ENCODE data around the gene PKM.

The PKM gene

DNA sequence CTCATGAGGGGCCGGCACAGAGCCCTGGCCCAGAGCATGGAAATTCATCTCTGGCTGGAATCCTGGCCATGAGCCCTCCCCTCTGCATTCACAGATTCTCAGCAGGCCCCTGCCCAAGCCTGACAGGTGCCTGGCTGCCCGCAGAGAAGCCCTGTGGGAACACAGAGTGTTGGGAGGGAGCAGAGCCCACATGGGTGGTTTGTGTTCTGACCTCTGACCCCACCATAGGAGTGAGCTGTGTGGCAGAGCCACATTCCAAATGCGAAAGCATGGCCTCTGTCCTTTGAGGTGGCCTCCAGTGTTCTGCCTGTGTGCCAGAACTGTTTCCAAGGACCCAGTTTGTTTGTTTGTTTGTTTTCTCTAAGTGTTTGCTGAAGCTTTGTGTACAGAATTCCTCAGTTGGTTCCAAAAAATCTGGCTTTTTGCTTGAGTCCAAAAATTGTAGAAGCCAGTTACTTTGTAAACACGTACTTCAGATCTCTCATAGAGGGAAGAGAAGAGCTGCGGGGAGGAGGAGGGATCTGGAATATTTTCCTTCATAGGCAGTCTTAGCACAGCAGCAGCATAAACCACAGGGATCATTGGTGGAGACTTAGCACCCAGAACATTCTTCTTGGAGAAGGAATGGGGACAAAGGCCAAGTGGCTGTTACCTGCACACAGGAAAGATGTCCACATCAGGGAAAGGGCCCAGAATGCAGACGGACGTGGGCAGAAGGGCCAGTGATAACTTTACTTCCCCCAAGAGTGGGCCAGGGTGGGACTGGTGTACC lies 69.4 kb downstream of the PKM start:
- no peaks in the 10 kb centered on the region for H3K4me1 ChIP-seq (ENCODE audit: control insufficient read depth, insufficient read depth, low read length, poor library complexity, severe bottlenecking)
- no peaks in the 10 kb centered on the region for H3K36me3 ChIP-seq (ENCODE audit: control insufficient read depth, insufficient read depth, low read length)
- H3K4me3 ChIP-seq (ENCODE audit: insufficient read depth, low read depth, low read length, poor library complexity, severe bottlenecking): no peak overlapping the region
- no peak for DNase-seq
- H3K27me3 ChIP-seq (replicated peaks; ENCODE audit: control insufficient read depth, insufficient read depth, low read length, poor library complexity, severe bottlenecking): no peaks in the 10 kb centered on the region
- H3K9me3 ChIP-seq (ENCODE audit: control insufficient read depth, low read length): no peaks in the 10 kb centered on the region
- no peak overlapping the region for H3K27ac ChIP-seq (ENCODE audit: insufficient read depth, low read length, poor library complexity, severe bottlenecking)

DNA sequence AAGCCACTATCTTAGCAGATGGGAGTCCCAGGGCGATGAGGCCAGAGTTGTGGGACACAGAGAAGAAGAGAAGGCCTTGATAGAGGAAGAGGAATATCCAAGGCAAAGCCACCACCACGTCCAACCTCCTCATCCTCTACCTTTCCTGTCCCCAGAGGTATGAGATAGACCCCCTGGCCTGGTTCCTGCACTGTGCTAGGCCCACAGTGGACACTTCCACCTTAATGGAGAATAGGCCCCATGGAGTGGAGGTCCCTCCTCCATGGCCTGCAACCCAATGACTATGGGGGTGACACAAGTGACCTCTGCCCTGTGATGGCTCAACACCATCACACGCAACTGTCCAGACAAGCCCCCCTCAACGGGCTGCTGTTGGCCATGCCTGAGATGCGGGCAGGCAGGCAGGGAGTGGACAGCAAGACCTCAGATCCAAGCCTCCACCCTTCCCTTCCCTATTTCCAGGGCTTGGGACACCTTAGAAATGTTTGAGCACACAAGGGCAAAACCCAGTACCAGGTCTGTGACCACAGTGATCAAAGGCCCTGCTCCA lies 70.2 kb downstream of the PKM start:
- Histone ChIP-seq H3K27ac (ENCODE audit: insufficient read depth, low read length, poor library complexity, severe bottlenecking) (no peak overlapping the region), H3K27me3 (replicated peaks; ENCODE audit: control insufficient read depth, insufficient read depth, low read length, poor library complexity, severe bottlenecking) (no peaks in the 10 kb centered on the region), H3K36me3 (ENCODE audit: control insufficient read depth, insufficient read depth, low read length) (no peaks in the 10 kb centered on the region), H3K9me3 (ENCODE audit: control insufficient read depth, low read length) (no peaks in the 10 kb centered on the region), H3K4me1 (ENCODE audit: control insufficient read depth, insufficient read depth, low read length, poor library complexity, severe bottlenecking) (no peaks in the 10 kb centered on the region), H3K4me3 (ENCODE audit: insufficient read depth, low read depth, low read length, poor library complexity, severe bottlenecking) (no peak overlapping the region)
- DNase-seq: no peak

DNA sequence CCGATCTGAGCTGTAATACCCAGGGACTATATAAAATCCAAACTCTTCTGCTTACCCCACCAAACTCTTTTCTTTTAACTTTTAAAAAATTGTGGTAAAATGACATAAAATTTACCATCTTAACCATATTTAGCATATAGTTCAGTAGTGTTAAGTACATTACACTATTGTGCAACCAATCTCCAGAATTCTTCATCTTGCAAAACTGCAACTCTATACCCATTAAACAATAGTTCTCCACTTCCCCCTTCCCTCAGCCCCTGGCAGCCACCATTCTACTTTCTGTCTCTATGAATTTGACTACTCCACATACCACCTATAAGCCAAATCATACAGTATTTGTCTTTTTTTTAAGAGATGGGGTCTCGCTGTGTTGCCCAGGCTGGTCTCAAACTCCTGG lies 74.1 kb downstream of the PKM start:
- no peaks in the 10 kb centered on the region for H3K27me3 ChIP-seq (replicated peaks; ENCODE audit: control insufficient read depth, insufficient read depth, low read length, poor library complexity, severe bottlenecking)
- H3K4me3 ChIP-seq (ENCODE audit: insufficient read depth, low read depth, low read length, poor library complexity, severe bottlenecking): no peak overlapping the region
- DNase-seq: no peak
- no peaks in the 10 kb centered on the region for H3K4me1 ChIP-seq (ENCODE audit: control insufficient read depth, insufficient read depth, low read length, poor library complexity, severe bottlenecking)
- no peaks in the 10 kb centered on the region for H3K36me3 ChIP-seq (ENCODE audit: control insufficient read depth, insufficient read depth, low read length)
- H3K27ac ChIP-seq (ENCODE audit: insufficient read depth, low read length, poor library complexity, severe bottlenecking): no peak overlapping the region
- H3K9me3 ChIP-seq (ENCODE audit: control insufficient read depth, low read length): no peaks in the 10 kb centered on the region

- no peaks in the 10 kb centered on the region for H3K4me1 ChIP-seq (ENCODE audit: control insufficient read depth, insufficient read depth, low read length, poor library complexity, severe bottlenecking)
- no peaks in the 10 kb centered on the region for H3K27me3 ChIP-seq (replicated peaks; ENCODE audit: control insufficient read depth, insufficient read depth, low read length, poor library complexity, severe bottlenecking)
- peak overlapping the region; percentile 44 for H3K4me3 ChIP-seq (ENCODE audit: insufficient read depth, low read depth, low read length, poor library complexity, severe bottlenecking)
- peak; percentile 48 to 66 (median 54) for DNase-seq
- no peaks in the 10 kb centered on the region for H3K9me3 ChIP-seq (ENCODE audit: control insufficient read depth, low read length)
- H3K36me3 ChIP-seq (ENCODE audit: control insufficient read depth, insufficient read depth, low read length): no peaks in the 10 kb centered on the region
- H3K27ac ChIP-seq (ENCODE audit: insufficient read depth, low read length, poor library complexity, severe bottlenecking): no peak overlapping the region
Observed at GRCh38 chr15:72155635-72156616, 75.1 kb downstream of the PKM start.

DNA sequence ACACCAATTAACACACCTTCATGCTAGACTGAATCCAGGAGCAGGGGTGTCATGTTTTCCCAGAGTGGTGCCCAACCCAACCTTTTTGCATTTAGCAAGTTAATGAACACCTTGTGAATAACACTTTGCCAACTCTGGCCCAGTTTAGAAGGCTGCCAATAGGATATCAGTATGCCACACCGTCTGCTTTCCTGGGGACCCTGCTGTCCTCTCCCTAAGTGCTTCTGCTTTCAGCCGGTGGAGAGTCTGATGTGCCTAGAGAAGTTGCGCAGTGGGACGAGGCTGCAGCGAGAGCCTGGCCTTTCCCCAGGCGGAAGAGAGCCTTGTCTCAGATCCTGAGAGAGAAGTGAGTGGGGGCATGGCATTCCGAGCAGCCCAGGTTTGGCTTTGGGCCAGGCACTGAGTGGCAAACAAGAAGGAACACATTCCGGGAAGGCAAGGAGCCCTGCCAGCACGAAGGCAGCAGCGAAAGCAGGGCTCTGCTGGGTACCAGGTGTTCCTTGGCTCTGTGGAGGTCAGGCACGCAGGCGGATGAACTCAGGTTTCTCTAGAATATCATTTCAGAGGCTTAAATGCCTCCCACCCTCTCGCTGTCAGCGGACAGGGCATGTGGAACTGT lies 75.9 kb downstream of the PKM start:
- Histone ChIP-seq H3K27me3 (replicated peaks; ENCODE audit: control insufficient read depth, insufficient read depth, low read length, poor library complexity, severe bottlenecking) (no peaks in the 10 kb centered on the region), H3K36me3 (ENCODE audit: control insufficient read depth, insufficient read depth, low read length) (no peaks in the 10 kb centered on the region), H3K27ac (ENCODE audit: insufficient read depth, low read length, poor library complexity, severe bottlenecking) (no peak overlapping the region), H3K9me3 (ENCODE audit: control insufficient read depth, low read length) (no peaks in the 10 kb centered on the region), H3K4me3 (ENCODE audit: insufficient read depth, low read depth, low read length, poor library complexity, severe bottlenecking) (peak overlapping the region; percentile 44), H3K4me1 (ENCODE audit: control insufficient read depth, insufficient read depth, low read length, poor library complexity, severe bottlenecking) (no peaks in the 10 kb centered on the region)
- DNase-seq: no peak

DNA sequence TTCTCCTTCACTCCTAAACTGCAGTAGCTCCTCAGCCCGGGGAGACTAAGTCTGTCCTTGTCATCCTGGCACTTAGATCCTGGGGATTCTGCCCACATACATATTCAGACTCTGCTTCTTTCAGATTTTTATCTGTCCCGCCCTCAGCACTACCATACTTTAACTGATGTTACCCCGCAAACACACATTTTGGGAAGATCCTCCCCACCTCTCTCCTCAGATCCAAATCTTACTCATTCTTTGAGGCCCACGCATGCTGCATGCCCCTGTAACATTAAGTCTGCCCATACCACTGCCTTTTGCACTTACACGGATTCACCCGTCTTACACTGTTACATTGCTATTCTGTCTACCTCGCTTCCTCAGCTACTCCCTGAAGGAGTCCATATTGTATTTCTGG lies 76.7 kb downstream of the PKM start:
- Histone ChIP-seq H3K9me3 (ENCODE audit: control insufficient read depth, low read length) (no peaks in the 10 kb centered on the region), H3K27me3 (replicated peaks; ENCODE audit: control insufficient read depth, insufficient read depth, low read length, poor library complexity, severe bottlenecking) (no peaks in the 10 kb centered on the region), H3K27ac (ENCODE audit: insufficient read depth, low read length, poor library complexity, severe bottlenecking) (no peak overlapping the region), H3K4me1 (ENCODE audit: control insufficient read depth, insufficient read depth, low read length, poor library complexity, severe bottlenecking) (no peaks in the 10 kb centered on the region), H3K4me3 (ENCODE audit: insufficient read depth, low read depth, low read length, poor library complexity, severe bottlenecking) (no peak overlapping the region), H3K36me3 (ENCODE audit: control insufficient read depth, insufficient read depth, low read length) (no peaks in the 10 kb centered on the region)
- DNase-seq: no peak

DNA sequence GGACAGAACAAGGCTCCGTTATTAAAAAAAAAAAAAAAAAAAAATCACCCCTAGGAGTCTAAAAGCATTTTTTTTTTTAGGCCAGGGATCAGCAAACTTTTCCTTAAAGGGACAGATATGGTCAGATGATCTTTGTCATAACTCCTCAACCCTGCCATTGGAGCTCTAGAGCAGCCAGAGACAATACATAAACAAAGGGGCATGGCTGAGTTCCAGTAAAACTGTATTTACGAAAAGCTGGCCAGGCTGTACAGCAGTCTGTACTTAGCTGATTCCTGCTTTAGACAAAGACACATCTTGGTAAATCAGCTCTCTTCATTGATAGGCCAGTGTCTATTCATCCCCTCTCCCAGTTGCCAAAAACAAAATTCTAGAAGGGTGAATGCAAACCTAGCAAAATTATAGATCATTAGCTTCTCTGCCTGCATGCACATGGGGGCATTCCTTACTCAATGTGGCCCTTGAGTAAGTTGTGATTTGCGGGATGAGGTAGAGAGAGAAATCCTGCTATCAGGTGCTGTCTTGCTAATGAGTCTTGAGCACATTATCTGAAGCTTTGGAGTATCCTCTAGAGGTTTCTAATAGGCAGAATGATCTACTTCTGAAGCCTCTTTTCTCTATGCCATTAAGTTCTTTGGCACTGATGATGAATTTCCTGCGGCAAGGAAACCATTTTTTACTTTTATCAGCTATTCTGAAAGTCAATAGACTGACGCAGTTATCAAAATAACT lies 77.6 kb downstream of the PKM start:
- DNase-seq: no peak
- no peak overlapping the region for H3K4me3 ChIP-seq (ENCODE audit: insufficient read depth, low read depth, low read length, poor library complexity, severe bottlenecking)
- no peaks in the 10 kb centered on the region for H3K27me3 ChIP-seq (replicated peaks; ENCODE audit: control insufficient read depth, insufficient read depth, low read length, poor library complexity, severe bottlenecking)
- no peaks in the 10 kb centered on the region for H3K9me3 ChIP-seq (ENCODE audit: control insufficient read depth, low read length)
- H3K27ac ChIP-seq (ENCODE audit: insufficient read depth, low read length, poor library complexity, severe bottlenecking): no peak overlapping the region
- H3K4me1 ChIP-seq (ENCODE audit: control insufficient read depth, insufficient read depth, low read length, poor library complexity, severe bottlenecking): no peaks in the 10 kb centered on the region
- H3K36me3 ChIP-seq (ENCODE audit: control insufficient read depth, insufficient read depth, low read length): no peaks in the 10 kb centered on the region
